Measurements from ENCODE around the gene WDR7. TPM values are rescaled to one million over a fixed set of nuclear protein-coding genes. Genes with fewer than 3 reads are reported as not detected.

The WDR7 gene
- total and polyA plus RNA-seq, 2 experiments from 2014 or later, result 9.8 to 15.0 TPM

DNA sequence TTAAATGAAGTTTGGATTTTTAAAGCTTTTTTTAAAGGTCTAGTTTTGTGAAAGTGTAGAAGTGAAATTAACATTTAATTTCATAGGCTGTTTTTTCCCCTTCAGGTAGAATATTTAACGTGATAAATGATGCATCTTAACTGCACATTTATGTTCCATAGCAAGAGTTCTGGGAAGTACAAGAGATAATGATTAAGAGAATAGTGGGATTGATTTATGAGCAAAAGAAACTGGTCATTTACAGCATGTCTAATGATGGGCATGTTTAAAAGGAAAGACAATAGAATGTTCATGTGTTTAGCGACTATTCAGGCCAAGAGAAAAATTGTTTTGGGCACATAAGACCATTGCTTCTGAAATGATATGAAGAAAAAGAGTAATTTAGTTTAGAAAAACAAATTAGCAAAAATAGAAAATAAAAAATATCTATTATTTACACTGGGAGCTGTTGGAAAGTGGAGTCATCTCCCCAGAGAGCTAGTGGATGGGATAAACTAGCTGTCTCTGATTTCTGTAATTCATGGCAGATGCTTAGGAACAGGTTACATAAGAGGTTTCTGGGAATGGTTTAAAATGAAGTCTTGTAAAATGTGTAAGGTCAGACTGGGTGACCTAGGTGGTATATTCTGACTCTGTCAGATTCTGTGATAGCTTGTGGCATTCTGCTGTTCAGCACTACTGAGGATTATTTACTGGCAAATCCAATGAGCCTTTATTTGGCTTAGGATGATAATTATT lies 60.7 kb downstream of the WDR7 start:
- Histone ChIP-seq H3K36me3 (no peaks in the 10 kb centered on the region), H3K4me1 (ENCODE audit: low read depth) (peaks cover 8% of the 10 kb centered on the region), H3K4me3 (no peak overlapping the region), H3K27ac (no peak overlapping the region), H3K27me3 (no peaks in the 10 kb centered on the region), H3K9me3 (ENCODE audit: low read depth) (no peaks in the 10 kb centered on the region)
- DNase-seq (ENCODE audit: low read depth in 1 of 2, low spot score in 1 of 2), result no peak
- TF ChIP-seq, protein P1, sequence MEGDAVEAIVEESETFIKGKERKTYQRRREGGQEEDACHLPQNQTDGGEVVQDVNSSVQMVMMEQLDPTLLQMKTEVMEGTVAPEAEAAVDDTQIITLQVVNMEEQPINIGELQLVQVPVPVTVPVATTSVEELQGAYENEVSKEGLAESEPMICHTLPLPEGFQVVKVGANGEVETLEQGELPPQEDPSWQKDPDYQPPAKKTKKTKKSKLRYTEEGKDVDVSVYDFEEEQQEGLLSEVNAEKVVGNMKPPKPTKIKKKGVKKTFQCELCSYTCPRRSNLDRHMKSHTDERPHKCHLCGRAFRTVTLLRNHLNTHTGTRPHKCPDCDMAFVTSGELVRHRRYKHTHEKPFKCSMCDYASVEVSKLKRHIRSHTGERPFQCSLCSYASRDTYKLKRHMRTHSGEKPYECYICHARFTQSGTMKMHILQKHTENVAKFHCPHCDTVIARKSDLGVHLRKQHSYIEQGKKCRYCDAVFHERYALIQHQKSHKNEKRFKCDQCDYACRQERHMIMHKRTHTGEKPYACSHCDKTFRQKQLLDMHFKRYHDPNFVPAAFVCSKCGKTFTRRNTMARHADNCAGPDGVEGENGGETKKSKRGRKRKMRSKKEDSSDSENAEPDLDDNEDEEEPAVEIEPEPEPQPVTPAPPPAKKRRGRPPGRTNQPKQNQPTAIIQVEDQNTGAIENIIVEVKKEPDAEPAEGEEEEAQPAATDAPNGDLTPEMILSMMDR (IDR thresholded peaks at IDR 0.05; ENCODE audit: low read depth, low read length), result no peak

DNA sequence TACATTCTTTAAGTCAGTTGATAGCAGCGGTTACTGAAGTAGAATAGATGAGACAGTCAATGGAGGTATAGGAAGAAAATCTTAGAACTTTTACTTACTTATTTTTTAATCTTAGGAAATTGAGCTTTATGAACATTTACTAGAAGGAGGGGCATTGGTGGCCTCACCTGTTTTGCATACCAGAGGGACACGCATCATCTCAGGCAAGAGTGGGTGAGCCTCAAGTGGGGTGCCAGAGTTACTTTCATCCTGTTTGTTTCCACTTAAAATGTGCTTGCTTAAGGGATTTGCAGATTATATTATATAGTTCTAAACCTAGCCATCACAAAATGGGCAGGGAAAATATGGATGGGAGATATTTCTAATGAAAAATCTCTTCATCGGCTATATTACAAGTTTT lies 61.6 kb downstream of the WDR7 start:
- TF ChIP-seq, protein P1 (IDR thresholded peaks at IDR 0.05; ENCODE audit: low read depth, low read length), result no peak

GRCh38 chr18:56715121-56715520 lies 64.0 kb downstream of the WDR7 start:
- Histone ChIP-seq H3K4me1 (ENCODE audit: low read depth) (peaks cover 11% of the 10 kb centered on the region), H3K36me3 (no peaks in the 10 kb centered on the region), H3K9me3 (ENCODE audit: low read depth) (no peaks in the 10 kb centered on the region), H3K27ac (no peak overlapping the region), H3K4me3 (no peak overlapping the region), H3K27me3 (no peaks in the 10 kb centered on the region)
- TF ChIP-seq, protein P1 (IDR thresholded peaks at IDR 0.05; ENCODE audit: low read depth, low read length), result no peak
- DNase-seq (ENCODE audit: low read depth in 1 of 2, low spot score in 1 of 2), result no peak

More for the DNA sequence above, 61.6 kb downstream of the WDR7 start:
- no peaks in the 10 kb centered on the region for H3K9me3 ChIP-seq (ENCODE audit: low read depth)
- H3K36me3 ChIP-seq, result no peaks in the 10 kb centered on the region
- H3K4me3 ChIP-seq, result no peak overlapping the region
- no peak for DNase-seq (ENCODE audit: low read depth in 1 of 2, low spot score in 1 of 2)
- H3K27me3 ChIP-seq, result no peaks in the 10 kb centered on the region
- no peak overlapping the region for H3K27ac ChIP-seq
- peaks cover 11% of the 10 kb centered on the region for H3K4me1 ChIP-seq (ENCODE audit: low read depth)

DNA sequence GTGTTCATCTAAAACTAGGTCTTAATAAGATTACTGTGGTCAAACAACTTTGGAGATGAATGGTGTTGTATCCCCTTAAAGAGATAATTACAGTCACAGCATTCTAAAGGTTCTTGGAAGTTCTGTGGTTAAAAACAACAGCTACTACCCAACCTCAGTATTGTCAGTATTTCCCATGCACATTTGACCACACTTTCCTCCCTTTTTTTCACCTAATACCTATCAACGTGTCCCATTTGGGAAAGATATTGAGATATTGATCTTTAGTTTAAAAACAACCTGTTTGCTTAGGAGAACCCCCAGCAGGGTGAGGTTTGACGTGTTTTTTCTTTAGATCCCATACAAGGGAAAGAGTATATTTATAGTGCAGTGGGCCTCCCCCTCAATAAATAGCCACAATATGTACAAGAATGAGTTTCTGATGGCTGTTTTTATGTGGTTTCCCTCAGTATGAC lies 65.6 kb downstream of the WDR7 start:
- TF ChIP-seq, protein P1 (IDR thresholded peaks at IDR 0.05; ENCODE audit: low read depth, low read length), result no peak
- H3K27me3 ChIP-seq, result no peaks in the 10 kb centered on the region
- H3K36me3 ChIP-seq, result no peaks in the 10 kb centered on the region
- H3K4me3 ChIP-seq, result no peak overlapping the region
- H3K27ac ChIP-seq, result no peak overlapping the region
- peaks cover 11% of the 10 kb centered on the region for H3K4me1 ChIP-seq (ENCODE audit: low read depth)
- no peaks in the 10 kb centered on the region for H3K9me3 ChIP-seq (ENCODE audit: low read depth)
- DNase-seq (ENCODE audit: low read depth in 1 of 2, low spot score in 1 of 2), result no peak

DNA sequence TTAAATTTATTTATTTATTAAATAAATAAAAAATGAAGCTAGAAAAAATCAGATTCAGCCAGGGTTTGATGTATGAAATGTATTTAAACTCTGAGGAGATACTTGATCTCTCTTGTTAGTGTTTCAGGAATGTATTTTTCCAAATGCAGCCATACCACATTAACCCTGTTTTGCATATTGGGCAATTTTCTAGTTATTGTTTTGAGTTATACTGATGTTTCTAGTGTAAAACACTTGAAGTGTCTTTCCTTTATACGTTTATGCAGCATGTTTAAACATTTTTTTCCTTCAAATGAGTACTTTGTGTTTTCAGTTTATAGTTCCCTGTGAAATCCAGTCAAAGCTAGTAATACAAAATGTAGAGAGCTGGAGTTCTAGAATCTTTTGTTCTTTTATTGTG lies 69.9 kb downstream of the WDR7 start:
- TF ChIP-seq, protein P1 (IDR thresholded peaks at IDR 0.05; ENCODE audit: low read depth, low read length), result no peak
- H3K4me3 ChIP-seq, result no peak overlapping the region
- peak in 1 of 2 donors; percentile 19 for DNase-seq (ENCODE audit: low read depth in 1 of 2, low spot score in 1 of 2)
- no peaks in the 10 kb centered on the region for H3K9me3 ChIP-seq (ENCODE audit: low read depth)
- H3K27me3 ChIP-seq, result no peaks in the 10 kb centered on the region
- H3K4me1 ChIP-seq (ENCODE audit: low read depth), result peaks cover 5% of the 10 kb centered on the region
- H3K36me3 ChIP-seq, result no peaks in the 10 kb centered on the region
- no peak overlapping the region for H3K27ac ChIP-seq
